ENCODE results near the gene DNAJC11.

DNA sequence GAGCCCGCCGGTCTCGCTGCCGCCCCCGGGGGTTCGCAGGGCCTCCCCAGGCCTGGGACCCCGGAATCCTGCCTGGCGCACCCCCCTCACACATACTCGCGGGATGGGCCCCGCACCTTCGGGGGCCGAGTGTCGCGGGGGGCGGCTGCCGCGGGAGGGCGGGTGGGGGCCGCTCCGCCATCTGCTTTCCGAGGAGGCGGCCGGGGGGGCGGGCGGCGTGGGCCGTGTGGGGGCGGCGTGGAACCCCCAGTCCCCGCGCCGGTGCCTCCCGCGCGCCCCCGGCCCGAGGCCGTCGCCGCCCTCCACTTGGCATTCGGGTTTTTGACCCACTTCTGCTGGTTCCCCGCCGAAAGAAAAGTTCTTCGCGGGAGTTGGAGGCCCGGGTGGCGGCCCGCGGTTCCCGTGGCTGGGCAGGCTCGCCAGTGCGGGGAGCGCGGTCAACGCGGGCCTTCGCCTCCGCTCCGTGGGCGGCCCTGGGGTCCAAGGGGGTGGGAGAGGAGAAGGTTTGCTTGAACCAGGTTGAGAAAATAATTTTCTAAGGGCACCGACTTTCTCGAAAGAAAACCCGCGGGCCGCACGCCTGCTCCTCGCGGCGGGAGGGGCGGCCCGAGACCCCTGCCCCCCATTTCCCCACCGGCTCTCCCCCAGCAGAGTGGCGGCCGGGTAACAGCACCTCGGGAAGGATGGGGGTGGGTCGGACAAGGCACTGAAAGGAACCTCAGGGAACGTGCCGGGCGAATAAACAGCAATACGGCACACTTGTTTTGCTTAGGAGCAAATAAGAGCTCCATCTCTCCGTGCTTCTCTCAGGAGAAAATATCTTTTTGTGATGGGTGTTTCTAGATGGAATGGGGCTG, 86.5 kb downstream of the DNAJC11 start:
- TF ChIP-seq, protein P1, sequence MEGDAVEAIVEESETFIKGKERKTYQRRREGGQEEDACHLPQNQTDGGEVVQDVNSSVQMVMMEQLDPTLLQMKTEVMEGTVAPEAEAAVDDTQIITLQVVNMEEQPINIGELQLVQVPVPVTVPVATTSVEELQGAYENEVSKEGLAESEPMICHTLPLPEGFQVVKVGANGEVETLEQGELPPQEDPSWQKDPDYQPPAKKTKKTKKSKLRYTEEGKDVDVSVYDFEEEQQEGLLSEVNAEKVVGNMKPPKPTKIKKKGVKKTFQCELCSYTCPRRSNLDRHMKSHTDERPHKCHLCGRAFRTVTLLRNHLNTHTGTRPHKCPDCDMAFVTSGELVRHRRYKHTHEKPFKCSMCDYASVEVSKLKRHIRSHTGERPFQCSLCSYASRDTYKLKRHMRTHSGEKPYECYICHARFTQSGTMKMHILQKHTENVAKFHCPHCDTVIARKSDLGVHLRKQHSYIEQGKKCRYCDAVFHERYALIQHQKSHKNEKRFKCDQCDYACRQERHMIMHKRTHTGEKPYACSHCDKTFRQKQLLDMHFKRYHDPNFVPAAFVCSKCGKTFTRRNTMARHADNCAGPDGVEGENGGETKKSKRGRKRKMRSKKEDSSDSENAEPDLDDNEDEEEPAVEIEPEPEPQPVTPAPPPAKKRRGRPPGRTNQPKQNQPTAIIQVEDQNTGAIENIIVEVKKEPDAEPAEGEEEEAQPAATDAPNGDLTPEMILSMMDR (IDR thresholded peaks at IDR 0.05): no peak
- no peak for TF ChIP-seq EZH2 (IDR thresholded peaks at IDR 0.05)

All from neural progenitor cell (in vitro differentiated cells).